Embryonic facial prominence (tissue), 1 donor: Measurements from ENCODE around the gene ZNF80.
"Not testable (repeated sequence)": the region's sequence is repeated elsewhere in the genome, so short reads cannot be mapped to it uniquely, and the experiment has no call there.

Experiments
- DNase-seq: peaks from one replicate; pipeline ENCODE4 v3.0.0-alpha.2; 2016; ENCODE audit errors: extremely low spot score

Gene ZNF80

GRCh38 chr3:114237478-114237877 lies at the start of gene ZNF80:
ZNF80 (minus strand) TSS chr3:114237578; CDS start chr3:114237074, 504 bp downstream.
- DNase-seq: not testable (repeated sequence)

DNA sequence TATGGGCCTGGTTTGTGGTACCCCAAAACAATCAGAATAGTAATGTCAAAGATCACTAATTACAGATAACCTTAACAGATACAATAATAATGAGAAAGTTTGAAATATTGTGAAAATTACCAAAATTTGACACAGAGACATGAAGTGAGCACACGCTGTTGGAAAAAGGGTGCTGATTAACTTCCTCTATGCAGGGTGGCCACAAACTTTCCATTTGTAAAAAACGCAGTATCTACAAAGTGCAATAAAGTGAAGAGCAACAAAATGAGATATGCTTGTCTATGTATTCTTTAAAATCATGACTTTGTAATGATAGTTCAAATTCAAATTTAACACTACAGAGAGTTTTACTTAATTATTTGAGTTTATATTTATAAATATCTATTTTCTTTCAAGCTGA lies 48.9 kb upstream of the ZNF80 start:
- no peak for DNase-seq

DNA sequence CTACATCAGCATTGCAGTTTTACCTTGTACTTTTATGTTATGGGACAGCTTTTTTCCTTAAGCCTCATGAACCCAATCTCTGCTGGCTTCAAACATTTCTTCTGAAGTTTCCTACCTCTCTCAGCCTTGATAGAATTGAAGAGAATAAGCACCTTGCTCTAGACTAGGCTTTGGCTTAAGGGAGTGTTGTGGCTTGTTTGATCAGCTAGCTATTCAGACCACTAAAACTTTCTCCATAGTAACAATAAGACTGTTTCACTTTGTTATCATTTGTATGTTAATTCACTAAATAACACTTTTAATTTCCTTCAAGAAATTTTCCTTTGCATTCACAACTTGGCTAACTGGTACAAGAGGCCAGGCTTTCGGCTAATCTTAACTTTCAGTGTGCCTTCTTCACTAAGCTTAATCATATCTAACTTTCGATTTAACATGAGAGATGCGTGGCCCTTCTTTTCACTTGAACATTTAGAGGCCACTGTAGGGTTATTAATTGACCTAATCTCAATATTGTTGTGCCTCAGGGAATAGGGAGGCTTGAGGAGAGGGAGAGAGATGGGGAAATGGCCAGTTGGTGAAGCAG lies 48.4 kb upstream of the ZNF80 start:
- no peak for DNase-seq

GRCh38 chr3:114284644-114285043 lies 47.3 kb upstream of the ZNF80 start:
- no peak for DNase-seq

- not testable (repeated sequence) for DNase-seq
Observed at GRCh38 chr3:114276856-114277255, 39.5 kb upstream of the ZNF80 start.

DNA sequence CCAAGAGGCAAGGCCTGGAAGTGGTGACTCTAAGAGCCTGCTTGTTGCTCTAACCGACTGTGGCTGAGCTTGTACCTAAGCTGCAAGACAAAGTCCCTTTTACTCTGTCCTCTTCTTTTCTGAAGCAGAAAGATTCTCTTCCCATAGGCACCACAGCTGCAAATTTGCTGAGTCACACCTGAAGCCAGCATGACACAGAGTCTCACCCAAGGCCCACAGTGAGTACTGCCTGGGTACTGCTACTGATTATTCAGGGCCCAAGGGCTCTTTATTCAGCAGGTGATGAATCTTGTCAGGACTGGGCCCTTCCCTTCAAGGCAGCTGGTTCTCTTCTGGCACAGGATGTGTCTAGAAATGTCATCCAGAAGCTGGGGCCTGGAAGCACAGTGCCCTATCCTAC lies 37.6 kb upstream of the ZNF80 start:
- no peak for DNase-seq

DNA sequence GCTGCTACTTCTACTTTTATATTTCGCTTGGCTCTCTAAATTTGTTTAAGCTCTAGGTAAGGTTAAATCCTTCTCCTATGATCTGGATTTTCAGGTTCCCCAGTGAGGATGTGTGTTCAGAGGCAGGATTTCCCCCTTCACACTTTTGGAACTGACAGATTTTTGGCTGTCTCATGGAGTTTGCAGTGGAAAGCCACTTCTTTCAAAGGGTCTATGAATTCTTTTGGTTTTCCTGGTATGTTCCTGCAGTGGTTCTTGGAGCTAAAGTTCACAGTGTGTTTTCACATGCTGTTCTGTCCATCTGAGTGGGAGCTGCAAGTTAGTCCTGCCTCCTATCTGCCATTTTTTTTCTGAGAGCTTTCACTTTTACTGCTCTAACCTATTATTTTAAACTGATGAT lies 34.9 kb upstream of the ZNF80 start:
- no peak for DNase-seq

DNA sequence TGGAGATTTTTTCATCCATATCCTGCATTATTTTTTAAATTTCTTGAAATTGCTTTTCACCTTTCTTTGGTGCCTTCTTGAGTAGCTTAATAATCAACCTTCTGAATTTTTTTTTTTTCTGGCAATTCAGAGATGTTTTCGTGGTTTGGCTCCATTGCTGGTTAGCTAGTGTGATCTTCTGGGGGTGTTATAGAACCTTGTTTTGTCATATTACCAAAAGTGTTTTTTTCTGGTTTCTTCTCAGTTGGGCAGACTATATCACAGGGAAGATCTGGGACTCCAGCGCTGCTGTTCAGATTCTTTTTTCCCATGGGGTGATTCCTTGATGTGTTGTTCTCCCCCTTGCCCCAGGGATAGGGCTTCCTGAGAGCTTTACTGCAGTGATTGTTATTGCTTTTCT lies 32.6 kb upstream of the ZNF80 start:
- DNase-seq: no peak

- DNase-seq: no peak
Observed at GRCh38 chr3:114260152-114260551, 22.8 kb upstream of the ZNF80 start.

DNA sequence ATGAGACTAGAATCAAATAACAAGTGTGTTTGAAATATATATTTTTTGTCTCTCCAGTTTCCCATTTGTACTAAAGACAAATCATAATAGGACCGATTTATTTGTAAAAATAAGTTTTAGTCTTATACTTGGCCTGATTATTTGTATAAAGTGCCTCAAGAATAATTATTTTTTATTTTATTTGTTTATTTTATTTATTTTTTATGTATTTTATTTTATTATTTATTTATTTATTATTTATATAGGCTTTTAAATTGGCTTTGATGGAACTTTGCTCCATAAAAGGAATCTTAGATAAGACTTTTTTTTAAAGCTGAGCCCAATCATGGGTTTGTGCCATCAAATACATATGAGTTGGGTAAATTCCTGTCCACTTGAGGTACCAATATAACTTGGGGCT lies 22.2 kb upstream of the ZNF80 start:
- no peak for DNase-seq

- DNase-seq: no peak
Observed at GRCh38 chr3:114253505-114253904, 16.1 kb upstream of the ZNF80 start.

- no peak for DNase-seq
Observed at GRCh38 chr3:114252954-114253353, 15.6 kb upstream of the ZNF80 start.

DNA sequence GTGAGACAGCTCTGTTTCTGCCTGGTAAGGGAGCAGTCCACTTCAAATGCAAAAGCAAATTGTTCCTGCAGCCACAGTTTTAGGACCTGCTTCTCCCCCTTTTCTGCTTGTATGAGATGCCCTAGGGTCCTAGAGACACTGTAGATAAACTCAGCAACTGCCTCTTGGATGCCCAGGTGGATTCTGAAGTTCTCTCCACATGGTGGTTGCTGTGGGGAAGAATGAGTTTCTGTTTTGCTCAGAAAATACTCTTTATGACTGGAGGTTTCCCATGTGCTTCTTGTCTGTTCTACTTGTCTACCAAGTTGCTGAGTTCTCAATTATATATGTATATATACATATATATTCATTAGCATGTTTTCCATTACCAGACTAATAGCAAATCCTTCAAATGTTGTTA lies 5.6 kb upstream of the ZNF80 start:
- DNase-seq: no peak

GRCh38 chr3:114241262-114241661 lies 3.9 kb upstream of the ZNF80 start:
- no peak for DNase-seq

- DNase-seq: not testable (repeated sequence)
Observed at GRCh38 chr3:114238146-114238785, 888 bp upstream of the ZNF80 start.

DNA sequence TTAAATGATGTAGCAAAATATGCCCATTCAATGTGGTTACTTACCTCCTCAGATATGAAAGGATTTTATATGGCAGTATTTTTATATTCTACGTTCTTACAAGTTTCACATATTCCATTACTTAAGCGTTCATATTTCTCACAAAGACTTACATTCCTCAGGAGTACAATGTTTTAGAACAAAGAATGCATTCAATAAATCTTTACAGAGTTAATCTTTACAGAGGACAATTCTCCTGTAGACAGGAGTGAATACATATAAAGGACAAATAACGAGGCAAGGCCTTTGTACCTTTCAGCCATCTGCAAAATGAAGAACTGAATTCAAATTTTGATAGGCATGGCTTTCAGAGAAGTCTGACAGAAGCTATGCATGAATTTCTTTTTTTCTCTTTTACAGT lies 1.9 kb downstream of the ZNF80 start:
- no peak for DNase-seq

GRCh38 chr3:114234745-114235144 lies 2.6 kb downstream of the ZNF80 start:
- no peak for DNase-seq

GRCh38 chr3:114231616-114232015 lies 5.8 kb downstream of the ZNF80 start:
- no peak for DNase-seq

- no peak for DNase-seq
Observed at GRCh38 chr3:114227076-114227475, 10.3 kb downstream of the ZNF80 start.

DNA sequence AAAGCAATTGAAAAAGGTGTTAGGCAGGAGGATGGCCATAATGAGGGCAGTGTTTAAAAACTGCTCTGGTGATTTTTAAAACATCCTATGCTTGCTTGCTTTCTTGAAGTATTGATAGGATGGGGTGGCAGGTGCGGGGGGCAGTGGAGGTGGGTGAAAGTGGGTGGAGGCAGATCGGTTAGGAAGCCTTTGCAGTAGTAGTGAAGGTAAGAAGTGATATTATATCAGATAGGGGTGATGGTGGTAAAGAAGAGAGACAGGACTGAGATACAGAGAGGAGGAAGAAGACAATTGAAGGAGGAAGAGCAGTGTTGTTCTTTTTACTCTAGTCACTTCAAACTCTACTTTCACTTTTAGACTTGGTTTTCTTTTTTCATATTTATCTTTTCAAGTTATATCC lies 11.1 kb downstream of the ZNF80 start:
- DNase-seq: no peak

GRCh38 chr3:114223143-114223542 lies 14.2 kb downstream of the ZNF80 start:
- no peak for DNase-seq

DNA sequence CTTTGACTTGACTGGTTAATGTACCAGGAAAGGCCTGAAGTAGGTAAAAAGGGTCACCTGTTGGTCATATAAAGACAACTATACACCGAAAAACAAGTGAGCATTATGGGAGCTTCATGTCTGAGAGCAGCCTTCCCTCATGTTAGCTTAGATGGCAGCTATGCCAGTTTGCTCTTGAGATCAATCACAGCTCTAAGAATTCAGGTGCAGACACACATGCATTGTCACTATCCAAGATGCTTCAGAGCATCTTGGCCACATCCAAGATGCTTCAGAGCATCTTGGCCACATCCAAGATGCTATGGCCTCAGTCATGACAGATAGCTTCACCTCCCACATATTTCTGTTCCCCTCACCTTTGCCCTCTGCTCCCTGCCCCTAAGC lies 15.5 kb downstream of the ZNF80 start:
- DNase-seq: no peak

GRCh38 chr3:114221165-114221880 lies 16.1 kb downstream of the ZNF80 start:
- DNase-seq: no peak
